Left renal pelvis (tissue), 4 donors: ENCODE results near the gene HOXA13. TPM values are rescaled to one million over a fixed set of nuclear protein-coding genes. Genes with fewer than 3 reads are reported as not detected.
A peak's percentile ranks its signal among the peaks of the same experiment; 100 is the strongest.

Experiments used
- DNase-seq, 4 donors: peaks; one replicate each; pipeline ENCODE4 v3.0.0-alpha.2; 2013; ENCODE audit warnings: low read depth in 4 of 4, low spot score in 3 of 4
- polyA plus RNA-seq, 4 donors: library from polyadenylated mRNA; unstranded; fragments of 120-200 nt; gene quantifications; one replicate each; pipeline ENCODE4 v1.2.1, GENCODE V29; 2013; ENCODE audit not compliant: insufficient read length in 4 of 4

Gene HOXA13
- polyA plus RNA-seq, 4 donors: 0.03 TPM; not detected in 3

DNA sequence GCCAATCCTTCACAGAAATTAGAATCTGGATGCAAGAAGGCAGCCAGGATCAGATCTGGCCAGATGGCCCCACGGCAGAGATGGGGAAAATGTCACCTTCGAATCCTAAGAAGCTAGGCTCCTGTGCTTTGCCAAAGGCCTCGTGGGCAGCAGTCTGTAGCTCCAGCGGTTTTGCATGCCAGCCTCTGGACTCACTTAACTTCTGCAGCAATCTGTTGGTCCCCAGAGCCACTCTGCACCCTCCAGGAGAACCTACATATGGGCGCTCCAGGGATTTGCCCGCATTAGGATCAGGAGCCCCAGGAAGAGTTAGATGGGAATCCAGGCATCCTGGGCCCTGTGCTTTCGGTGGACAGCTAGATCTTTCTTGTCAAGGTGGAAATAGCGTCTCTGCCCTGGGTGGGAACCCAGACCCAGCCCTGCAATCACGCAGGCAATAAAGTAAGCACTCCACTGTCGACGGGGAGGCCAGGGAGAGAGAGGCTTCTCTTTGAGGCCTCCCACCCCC is 10.1 kb upstream of the HOXA13 start:
- DNase-seq: no peak

DNA sequence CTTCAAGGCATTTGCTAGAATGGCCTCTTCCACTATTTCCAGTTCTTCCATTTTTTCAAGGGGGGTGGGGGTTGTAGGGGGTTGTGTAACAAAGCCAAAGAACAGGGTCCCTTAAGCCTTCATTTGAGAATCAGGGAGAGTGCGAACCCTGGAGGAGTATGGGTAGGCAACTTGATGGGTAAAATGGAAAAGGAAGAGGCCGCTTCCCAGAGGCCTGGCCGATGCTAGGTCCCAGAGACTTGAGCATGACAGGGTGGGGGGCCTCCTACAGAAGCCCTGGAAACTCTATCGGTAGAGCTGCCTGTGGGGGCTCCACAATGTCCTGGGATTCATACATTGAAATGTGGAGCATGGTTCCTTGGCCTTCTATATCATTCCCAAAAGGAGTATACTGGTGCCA is 9.1 kb upstream of the HOXA13 start:
- no peak for DNase-seq

DNA sequence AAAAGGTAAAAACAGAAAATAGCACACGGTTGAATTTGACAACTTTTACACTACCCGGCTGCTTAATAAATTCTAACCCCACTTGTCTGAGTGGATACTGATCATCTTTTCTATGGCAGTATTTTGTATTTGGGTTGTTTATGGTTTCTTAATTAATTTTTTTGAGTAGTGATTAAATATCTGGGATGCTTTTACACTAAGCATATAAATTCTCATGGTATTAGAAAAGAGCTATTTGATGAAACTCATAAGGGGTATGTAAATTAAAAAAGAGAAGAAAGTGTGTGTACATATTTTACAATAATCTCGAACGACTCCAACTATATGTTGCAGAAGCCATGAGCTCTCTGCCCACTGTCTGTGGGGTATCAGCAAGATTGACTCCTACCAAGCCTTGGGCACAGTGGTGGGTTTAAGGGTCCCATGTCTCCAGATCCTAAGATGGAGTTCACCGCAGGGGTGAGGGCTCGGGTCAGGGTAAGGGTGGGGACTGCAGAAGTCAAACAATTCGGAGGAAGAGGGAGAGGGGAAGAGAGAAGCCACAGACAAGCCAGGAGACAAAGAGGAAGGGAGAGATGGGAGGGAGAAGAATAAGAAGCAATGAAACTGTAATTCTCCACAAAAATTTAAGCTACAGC is 7.6 kb upstream of the HOXA13 start:
- no peak for DNase-seq

DNA sequence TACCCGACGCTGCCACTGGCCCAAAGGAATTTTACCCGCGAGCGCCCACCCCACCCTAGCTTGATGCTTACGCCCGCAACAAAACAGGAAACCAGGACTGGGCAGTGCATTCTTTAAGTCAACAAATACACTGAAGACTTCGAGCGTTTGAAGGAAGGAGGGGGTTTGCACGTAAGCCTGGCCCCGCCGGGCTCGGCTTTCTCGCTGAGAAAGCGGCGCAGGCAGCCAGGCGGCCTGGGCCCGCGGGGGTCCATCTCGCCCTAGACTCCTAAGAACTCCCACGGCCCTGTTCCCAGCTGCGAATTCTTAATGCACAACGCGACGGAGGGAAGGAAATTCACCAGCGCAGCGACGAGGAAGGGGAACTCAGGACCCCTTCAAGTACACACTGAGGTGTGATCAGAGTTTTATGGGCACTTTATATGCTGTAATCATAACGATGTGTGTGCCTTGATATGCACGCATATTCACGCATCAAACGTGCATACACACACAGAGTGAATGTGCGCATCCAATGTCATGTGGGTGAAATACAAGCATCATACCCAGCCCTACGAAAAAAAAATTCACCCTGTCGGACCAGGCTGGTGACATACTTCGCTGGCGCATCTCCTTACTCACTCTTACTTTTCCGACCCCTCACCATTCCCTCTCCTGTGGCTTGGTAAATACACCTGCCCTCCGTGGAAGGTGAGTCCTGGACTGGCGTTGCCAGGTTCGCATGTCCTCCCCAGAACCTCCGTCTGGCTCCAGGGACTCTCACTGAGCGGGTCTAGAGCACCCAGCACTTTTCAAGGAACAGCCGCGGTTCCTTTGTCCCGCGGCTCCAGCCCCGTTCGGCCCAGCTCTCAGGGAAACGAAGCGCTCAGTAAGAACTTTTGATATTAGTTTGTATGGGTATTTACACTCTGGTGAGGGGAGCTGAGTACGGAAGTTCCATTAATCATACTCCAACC is 5.7 kb upstream of the HOXA13 start:
- no peak for DNase-seq

DNA sequence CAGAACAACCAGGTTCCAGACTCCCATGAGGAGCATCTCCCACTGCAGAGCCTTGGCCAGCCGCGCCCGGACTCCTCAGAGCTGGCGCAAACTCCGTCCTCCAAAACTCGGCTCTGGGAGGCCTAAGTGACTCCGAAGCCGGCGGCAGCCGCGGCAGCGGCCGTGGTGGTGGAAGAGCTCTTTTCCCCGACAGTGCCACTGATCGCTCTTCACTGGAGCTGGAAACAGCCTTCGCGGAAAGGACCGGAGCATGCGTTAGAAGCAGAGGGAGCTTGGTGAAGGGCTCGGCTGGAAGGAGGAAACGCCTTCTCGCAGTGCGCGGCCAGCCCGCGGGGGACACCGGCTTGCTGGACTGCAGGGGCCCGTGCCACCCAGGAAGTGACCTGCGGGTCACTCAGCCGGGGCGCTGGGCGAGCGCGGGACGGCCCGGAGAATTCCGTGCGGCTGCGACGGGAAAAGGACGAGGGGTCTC is 5.0 kb upstream of the HOXA13 start:
- no peak for DNase-seq

DNA sequence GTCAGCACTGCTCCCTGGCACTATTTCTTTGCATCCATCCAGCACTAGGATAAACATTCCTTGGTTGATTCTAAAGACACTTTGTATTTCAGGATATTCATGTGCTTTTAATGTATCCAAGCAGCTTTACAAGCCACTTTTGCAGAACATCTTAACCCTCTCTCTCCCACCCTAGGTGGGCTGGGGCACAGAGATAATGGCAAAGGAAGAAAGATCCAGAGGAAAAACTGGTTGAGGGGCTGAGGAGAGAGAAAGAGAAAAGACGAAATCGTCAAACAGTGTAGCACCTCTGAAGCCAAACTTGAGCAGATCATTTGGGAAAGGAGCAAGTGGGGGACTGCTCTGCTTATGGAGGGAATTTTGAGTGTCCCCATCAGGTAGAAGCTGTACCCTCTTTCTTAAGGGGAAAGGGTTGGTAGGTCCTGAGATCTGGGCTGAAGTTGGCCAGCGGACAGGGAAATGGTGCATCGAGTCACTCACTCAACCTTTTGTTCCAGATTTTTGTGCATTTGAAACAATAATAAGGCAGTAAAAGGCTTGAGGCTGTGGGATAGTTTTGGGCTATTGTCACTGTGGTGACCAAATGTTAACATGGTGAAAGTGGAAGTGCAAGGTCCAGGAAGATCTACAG is 4.2 kb upstream of the HOXA13 start:
- no peak for DNase-seq

DNA sequence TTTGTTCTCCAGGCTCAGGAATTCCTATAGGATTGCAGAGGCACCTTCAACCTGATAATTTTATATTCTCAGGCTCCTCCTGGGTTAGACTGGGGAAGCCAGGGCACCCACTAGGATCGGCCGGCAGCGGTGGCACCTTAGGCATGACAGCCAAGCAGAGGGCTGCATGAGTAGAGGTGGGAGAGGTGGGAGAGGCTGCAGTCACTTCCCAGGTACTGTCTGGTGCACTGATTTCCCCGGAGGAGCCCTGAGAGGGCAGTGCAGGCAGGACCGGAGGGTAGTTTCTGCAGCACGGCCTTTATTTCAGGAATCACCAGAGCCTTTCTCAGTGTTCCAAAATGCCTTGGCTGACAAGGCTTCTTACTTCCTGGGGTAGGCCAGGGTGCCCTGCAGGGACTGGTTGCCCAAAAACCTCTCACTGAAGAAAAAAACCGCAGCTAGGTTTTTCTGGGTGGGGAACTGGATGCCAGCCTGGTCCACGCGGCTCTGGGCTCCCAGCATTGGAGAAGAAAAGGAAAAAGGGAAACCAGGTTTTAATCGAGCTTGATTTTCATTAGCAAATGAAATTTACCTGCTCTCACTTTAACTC is 3.6 kb upstream of the HOXA13 start:
- DNase-seq: no peak

DNA sequence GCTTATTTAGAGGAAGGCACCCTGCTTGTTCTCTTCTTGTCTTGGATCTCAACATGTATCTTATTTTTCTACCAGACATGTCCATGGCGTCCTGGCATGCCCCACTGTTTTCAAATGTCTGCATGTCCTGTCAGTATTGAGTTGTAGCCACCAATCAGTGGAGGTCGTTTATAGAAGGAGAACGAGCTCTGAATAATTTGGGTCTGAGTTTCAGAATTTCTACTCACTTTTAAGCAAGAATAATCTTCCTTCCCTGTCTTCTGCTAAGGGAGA is 2.9 kb upstream of the HOXA13 start:
- no peak for DNase-seq

DNA sequence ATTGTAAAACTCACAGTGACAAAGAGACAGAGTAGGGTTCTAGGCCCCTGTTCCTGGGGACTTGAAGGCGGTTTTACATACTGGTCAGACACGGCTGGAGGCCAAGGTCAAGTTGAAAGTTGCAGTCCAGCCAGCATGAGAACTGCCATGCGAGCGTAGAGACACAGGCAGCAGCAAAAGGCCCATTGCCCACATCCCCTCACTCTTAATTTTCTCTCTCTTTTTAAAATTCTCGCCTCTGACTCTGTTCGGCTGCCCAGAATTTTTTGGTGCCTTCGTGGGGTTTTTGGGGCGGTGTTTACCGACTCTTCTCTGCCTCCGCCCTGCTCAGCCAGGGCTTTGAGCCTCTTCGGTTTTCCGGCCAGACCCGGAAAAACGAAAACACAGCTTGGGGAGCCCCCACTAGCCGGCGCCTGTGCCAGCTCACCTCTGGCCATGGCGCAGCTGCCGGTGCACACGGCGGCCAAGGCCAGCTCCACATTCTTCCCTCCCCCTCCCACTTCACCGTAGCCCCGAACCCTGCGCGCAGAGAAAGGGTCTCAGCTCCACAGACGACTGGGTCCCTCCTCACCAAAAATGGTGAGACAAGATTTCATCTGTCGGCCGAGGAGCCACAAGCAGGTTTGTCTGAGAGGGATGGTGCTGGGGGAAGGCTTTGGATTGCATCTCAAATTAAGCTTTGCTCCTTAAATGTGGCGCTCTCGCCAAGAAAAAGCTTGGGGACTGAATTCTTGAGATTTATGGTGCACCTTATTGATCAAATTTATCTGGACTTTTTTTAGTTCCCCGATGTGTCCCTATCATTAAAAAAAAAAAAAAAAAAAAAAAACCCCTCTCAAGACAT is 2.3 kb upstream of the HOXA13 start:
- DNase-seq: no peak

DNA sequence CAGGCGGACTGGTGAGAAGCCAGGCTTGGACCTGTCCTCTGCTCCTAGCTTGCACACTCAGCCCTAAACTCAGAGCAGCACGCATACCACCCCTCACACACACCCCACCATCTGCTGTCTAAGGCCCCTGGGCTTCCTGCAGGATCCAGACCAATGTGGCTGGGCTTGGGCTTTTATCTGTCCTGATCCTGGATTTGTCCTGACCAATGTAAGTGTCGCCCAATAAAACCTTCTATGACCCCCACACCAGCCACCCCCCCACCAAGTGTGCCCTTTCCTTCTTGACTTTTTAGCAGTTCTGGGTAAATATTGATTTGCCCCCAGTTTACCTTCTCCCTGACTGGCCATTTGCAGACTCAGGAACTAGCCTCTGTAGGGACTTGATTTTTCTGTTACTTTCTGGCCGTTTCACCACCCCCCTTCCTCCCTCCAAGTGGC is 1.7 kb upstream of the HOXA13 start:
- DNase-seq: no peak

DNA sequence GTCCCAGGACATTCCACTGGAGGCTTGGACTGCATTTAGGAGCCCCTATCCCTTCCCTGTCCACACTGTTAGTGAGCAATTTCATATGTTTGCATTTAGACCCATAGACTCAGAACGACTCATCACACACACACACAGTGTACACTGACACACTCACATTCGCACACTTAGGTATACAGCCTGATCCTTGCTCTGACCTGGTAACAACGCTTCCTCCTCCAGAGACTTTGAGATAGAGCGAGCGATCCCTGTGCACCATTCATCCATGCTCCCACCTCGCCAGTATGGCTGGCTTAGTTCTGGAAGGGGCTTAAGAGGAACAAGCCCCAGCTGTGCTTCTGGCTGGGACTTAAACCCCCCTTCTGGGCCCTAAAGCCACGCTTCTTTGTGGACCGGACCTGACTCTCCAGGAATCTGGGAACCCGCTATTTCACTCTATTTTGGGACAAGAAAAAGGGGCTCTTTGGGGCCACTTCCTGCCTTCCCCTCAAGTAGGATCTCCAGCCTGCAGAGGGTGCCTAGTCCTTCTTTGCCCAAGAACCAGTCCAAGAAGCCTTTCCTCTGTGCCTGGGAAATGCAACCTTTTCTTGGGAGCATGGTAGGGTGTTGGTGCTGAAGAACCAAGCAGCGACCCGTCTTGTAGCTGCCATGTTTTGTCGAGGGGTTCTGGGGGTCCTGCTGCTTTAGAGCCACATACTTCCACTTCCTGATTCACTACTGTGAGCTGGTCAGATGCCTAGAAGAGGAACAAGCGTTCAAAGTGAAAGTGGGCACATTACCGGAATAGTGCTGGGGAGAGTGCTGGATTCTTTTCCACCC is 1.1 kb upstream of the HOXA13 start:
- DNase-seq: no peak

DNA sequence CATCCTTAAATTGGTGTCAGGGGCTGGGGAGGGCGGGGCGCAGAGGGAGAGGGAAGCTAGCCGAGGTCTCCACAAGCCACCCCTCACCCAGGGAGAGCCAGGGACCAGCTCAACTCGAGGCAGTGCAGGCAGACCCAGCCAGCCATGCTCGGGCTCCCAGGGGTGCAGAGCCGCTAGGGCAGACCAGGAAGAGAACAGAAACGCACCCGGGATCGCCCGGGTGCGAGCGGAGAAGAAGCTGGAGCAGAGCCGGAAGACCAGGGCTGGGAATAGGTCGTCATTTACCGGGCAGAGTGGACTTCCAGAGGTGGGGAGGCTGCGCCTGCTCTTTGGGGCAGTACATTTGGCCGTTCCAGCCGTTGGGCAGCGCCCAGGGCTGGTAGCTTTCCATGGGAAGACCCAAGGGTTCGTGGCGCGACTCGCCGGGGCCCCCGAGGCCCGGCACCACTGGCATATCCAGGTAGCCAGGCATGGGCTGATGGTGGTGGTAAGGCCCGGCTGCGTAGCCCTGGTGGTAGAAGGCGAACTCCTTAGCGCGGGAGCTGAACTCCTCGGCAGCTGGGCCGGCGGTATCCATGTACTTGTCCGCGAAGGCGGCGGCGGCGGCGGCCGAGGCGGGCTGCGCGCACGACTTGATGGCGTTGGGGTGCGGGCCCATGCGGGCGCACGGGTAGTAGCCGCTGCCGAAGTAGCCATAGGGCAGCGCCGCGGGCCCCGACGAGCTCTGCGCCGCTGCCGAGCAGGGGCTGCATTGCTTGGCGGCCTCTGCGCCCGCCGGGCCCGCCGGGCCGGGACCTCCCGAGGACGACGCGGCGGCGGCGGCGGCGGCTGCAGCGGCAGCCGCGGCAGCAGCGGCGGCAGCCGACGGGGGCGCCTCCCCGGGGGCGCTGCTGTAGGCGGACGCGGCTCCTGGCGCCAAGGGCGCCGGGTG is 755 bp downstream of the HOXA13 start:
- no peak for DNase-seq

DNA sequence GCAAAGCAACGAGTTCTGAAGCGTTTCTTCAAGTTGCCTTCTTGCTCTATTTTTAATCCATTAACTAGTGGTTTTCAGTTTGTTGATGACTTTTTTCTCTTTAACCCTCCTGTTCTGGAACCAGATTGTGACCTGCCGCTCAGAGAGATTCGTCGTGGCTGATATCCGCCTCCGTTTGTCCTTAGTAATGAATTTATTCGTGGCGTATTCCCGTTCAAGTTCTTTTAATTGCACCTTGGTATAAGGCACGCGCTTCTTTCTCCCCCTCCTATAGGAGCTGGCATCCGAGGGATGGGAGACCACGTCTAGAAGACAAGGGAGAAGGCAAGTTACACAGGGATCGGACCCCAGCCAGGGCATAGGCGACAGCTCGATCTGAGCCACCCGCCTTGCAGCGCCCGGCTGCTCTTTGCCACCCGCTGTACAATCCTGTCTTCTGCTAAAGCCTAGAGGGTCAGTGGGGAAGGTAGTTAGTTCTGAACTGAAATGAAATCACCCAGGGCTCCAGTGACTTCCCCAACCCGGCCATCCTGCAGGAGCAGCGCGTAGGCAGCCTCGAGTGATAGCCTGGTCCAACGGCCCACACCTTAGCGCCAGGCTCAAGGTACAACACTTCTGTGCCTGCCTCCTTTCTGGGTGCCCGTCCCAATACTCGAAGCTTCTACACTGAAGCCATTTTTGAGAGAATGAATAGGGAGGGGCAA is 1.6 kb downstream of the HOXA13 start:
- DNase-seq: peak in 2 of 4 donors; percentile 21 to 26

DNA sequence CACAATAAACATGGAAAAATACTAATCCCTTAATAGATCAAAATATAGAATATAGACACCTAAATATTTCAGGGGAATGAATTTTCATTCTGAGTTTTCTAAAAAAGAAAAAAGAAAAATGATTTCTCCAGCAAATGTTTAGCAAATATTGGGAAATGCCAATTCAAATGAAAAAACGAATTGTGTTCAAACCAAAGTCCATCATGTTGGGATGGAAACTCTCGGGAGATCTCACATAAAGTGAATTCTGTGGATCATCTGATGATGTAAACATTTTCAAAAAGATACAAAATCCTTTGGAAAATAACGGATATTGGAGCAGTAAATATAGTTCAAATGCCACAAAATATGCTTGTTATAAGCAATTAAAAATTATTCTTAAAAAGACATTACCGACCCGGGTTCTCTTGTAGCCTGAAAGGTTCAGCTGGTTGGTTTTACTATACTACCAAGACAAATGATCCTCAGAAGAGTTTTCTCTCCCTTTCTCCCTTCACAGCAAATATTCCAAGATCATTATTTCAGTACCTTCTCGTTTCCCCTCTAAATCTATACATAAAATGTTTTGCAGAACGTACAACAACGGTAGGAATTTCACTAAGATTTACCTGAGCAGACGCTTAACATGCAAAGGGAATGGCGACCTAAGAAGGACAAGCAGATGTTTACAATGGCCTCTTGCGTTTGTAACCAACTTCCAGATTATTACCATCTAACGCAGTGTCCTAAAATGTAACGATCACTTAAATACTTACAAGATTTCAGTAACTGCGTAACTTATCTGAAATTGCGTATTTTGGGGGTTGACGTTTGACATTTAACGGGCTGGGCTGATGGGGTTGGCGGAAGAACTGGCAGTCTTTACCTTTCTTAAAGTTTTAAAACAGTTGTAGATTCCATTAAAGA is 2.5 kb downstream of the HOXA13 start:
- DNase-seq: peak in 2 of 4 donors; percentile 16 to 47

DNA sequence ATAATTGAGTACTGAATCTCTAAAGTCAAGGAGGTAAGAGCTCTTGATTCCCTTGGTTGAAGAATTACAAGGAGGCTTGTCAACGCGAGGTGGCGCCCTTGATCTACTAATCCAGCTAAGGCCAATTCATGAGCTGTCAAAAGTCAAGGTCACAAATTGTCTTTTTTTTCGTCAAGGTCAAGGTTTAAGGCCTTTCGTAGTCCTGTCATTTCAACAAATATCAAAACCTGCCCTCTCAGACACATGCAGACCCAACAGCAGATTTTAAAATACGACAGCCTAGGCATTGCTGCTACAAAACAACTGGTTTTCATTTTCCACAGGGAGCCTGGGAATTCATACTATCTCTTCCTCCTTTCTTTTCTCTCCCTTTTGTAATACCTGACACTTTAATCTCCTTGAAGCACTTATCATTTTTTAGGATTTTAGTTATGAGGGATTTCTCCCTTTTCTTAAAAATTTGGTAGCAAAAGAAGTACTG is 3.6 kb downstream of the HOXA13 start:
- DNase-seq: peak in 1 of 4 donors; percentile 65

DNA sequence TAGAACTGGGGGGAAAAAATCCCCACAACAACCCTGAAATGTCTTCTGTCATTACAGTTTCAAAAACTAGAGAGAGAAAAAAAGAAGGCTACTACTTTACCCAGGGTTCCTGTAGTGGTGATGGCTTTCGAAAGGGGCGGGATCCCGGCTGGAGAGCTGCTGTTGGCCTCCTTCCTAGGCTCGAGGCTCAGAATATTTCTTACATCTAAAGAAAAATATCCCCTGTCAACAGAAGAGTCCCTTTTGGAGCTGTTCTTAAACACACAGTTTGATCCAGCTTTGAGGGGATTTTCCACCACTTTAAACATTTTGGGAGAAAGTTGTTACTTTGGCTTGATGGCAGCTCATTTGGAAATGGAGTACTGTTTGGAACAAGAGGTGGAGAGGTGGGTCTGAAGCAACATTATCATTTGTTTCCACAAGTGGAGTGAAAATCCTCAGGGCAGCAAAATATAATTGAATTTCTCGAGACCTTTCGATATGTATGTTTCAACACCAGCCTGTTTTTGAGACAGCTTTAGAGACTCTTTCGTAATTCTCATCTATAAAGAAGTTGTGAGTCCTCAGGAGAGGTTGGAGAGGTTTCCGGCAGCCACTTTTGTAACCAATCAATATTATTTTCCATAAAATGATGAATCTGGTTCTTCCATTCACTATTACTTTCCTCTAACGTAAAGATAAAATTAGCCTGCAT is 5.1 kb downstream of the HOXA13 start:
- DNase-seq: no peak
